HG03432 (cell line): Measurements from ENCODE around the gene IL13.
A peak's percentile ranks its signal among the peaks of the same experiment; 100 is the strongest.
"Not testable (repeated sequence)": the region's sequence is repeated elsewhere in the genome, so short reads cannot be mapped to it uniquely, and the experiment has no call there.

Experiments
- ATAC-seq: cut with Tn5 transposase; IDR thresholded peaks from one replicate; pipeline ENCODE4 v1.9.1; 2021; ENCODE audit warnings: mild to moderate bottlenecking, moderate library complexity; ENCODE audit not compliant: unreplicated experiment

Gene IL13

DNA sequence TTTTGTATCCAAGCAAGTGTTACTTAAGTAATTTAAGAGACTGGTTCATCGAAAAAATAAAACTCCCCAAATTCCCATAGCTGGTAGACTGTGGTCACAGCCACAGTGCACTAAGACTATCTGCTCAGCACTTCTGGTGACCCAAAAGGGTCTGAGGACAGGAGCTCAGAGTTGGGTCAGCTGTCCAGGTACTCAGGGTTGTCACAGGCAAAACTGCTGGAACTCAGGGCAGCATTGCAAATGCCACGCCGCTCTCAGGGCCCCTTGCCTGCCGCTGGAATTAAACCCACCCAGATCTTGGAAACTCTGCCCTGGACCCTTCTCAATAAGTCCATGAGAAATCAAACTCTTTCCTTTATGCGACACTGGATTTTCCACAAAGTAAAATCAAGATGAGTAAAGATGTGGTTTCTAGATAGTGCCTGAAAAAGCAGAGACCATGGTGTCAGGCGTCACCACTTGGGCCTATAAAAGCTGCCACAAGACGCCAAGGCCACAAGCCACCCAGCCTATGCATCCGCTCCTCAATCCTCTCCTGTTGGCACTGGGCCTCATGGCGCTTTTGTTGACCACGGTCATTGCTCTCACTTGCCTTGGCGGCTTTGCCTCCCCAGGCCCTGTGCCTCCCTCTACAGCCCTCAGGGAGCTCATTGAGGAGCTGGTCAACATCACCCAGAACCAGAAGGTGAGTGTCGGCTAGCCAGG is at the start of gene IL13:
Gene IL13 (plus strand): TSS at position 498 of the 705 bp plus-strand sequence. CDS start 14 bp downstream, at position 512.
- no peak for ATAC-seq

GRCh38 chr5:132611965-132612364 is 46.0 kb upstream of the IL13 start:
- ATAC-seq, result no peak

DNA sequence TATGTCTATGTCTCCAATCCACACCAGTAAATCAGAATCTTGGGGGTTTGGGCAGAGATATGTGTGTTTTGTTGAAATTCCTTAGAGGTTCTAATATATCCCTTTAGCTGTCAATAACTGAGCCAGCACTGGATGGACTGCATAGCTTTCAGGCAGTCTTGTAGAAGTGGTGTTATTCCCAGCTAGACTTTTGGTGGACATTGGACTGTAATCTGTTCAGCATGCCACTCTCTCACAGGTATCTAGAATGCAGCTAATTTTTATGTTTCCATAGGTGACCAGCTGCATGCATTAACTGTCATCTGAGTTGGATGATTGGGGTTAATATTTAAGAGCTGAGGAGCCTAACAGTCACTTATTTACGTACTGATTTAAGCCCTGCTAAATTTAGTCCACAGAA is 45.1 kb upstream of the IL13 start:
- ATAC-seq, result no peak

GRCh38 chr5:132621699-132622098 is 36.3 kb upstream of the IL13 start:
- no peak for ATAC-seq

- ATAC-seq, result no peak
Observed at GRCh38 chr5:132622608-132623007, 35.4 kb upstream of the IL13 start.

DNA sequence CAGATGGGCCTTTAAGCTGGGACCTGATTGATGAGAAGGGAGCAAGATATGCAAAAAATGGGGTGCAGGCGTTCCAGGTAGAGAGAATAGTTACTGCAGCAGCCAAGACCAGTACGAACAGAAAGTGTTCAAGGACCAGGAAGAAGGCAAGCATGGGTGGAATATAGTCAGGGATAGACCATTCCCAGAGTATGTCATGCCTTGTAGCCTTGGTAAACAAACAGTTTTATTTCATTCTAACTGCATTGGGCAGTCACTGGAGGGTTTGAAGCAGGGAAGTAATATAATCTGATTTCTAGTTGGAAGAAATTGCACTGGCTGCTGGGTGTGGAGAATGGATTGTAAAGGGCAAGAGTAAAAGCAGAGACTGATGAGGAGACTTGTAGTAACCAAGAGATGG is 30.5 kb upstream of the IL13 start:
- ATAC-seq, result no peak

DNA sequence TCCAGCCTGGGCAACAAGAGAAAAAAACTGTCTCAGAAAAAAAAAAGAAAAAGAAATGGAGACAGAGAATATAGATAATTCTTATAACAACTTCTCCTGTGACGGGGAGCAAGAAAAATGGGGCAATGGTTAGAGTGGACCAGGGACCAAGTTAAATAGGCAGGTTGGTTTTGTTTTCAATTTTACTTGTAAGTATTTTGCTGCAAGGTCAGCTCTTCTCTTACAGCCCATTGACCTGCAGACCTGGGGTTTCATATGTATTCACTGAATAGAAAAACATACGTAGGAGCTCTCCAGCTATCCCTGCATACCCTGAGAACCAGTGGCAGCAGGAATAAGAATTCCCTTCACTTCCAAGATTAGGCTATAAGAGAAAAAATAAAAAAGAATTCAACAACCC is 29.2 kb upstream of the IL13 start:
- ATAC-seq, result no peak

- peak; percentile 83 for ATAC-seq
Observed at GRCh38 chr5:132629230-132629944, 28.6 kb upstream of the IL13 start.

GRCh38 chr5:132633587-132633986 is 24.4 kb upstream of the IL13 start:
- ATAC-seq, result not testable (repeated sequence)

- peak; percentile 44 for ATAC-seq
Observed at GRCh38 chr5:132635873-132636272, 22.1 kb upstream of the IL13 start.

DNA sequence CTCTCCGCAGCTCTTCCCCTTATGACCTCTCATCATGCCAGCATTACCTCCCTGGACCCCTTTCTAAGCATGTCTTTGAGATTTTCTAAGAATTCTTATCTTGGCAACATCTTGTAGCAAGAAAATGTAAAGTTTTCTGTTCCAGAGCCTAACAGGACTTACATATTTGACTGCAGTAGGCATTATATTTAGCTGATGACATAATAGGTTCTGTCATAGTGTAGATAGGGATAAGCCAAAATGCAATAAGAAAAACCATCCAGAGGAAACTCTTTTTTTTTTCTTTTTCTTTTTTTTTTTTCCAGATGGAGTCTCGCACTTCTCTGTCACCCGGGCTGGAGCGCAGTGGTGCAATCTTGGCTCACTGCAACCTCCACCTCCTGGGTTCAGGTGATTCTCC is 20.7 kb upstream of the IL13 start:
- ATAC-seq, result no peak

DNA sequence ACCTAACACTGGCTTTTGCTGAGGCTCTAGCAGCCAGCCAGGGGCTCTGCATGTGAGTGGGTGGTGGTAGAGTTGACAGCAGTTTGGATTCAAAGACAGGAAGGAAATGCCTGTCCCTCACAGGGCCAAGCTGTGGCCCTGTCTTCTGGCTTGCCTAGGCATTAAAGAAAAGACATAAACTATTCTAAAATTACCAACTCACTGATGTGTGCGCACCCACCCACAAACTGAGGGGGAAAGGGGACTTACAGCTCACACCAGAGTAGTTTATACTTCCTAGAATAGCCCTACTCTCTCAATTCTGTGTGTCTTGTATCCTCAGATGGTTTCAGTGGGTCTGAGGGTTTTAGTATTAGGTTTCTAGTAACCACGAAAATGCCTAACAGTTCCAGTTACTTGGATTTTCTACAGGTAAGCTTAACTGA is 18.3 kb upstream of the IL13 start:
- ATAC-seq, result peak; percentile 83

DNA sequence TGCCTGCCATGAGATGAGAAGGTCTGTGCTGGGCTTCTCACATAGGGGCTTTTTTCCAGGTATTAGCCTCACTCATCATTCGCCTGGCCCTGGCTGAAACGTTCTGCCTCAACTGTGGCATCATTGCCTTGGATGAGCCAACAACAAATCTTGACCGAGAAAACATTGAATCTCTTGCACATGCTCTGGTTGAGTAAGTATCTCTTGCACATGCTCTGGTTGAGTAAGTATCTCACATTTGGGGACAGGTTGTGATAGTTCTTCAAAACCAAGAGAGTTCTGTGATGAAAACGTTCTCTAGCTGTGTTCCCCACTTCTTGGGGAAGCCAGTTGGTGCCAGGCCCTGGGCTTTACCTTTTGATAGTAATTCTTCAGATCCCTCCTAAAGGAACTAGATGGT is 17.4 kb upstream of the IL13 start:
- ATAC-seq, result no peak

DNA sequence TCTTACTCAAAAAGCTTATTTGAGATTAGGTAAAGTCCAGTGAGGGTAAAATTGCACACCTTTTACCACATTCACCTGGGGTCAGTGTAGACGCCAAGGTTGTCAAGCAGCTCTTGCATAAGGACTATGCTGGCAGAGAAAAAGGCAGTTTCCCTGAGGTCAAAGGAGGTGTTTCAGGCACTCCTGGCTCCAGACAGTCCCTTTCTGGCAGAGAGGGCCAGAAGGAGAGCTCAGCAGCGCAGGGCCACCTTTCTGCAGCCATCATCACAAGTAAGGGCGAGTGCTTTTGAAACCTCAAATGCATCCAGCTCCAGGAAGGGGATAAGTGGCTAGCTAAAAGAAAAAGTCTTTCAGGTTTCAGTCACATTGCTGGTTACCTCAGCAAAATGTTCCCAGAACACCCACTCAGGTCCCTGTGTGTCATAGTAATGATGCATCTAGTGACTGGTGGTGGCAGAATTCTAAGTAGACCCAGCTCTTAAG is 16.7 kb upstream of the IL13 start:
- peak; percentile 42 for ATAC-seq

GRCh38 chr5:132641841-132642240 is 16.1 kb upstream of the IL13 start:
- ATAC-seq, result no peak

- ATAC-seq, result no peak
Observed at GRCh38 chr5:132644177-132644576, 13.8 kb upstream of the IL13 start.

DNA sequence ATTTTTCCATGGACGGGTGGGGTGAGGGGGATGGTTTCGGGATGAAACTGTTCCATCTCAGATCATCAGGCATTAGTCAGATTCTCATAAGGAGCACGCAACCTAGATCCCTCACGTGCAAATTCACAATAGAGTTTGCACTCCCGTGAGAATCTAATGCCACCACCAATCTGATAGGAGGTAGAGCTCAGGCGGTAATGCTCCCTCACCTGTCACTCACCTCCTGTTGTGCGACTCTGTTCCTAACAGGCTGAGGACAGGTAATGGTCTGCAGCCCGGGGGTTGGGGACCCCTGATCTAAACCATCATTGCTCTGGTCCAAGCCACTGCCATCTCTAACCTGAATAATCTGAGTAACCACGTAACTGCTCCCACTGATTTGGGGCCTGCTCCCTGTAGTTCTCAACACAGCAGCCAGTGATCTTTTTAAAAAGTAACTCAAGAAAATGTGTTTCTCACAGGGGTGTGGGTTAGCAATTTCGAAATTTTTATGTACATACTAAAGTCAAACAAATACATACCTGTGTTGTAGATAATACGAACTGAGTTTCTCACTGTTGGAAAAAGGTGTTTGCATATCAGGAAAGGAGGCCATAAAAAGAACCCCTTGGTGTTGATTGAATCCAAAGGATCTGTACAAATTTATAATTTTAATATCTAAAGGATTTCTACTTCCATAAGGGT is 11.2 kb upstream of the IL13 start:
- ATAC-seq, result no peak

GRCh38 chr5:132647473-132647872 is 10.5 kb upstream of the IL13 start:
- no peak for ATAC-seq

DNA sequence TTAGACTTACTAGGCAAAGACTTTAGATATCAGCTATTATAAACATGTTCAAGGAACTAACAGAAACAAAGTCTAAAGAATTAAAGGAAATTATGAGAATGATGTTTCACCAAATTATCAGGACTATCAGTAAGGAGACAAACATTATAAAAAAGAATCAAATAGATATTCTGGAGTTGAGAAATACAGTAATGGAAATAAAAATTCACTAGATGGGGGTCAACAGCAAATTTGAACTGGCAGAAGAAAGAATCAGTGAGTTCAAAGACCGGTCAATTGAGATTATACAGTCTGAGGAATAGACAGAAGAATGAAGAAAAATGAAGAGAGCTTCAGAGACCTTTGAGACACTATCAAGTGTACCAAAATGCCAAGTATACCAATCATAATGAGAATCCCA is 9.6 kb upstream of the IL13 start:
- no peak for ATAC-seq

DNA sequence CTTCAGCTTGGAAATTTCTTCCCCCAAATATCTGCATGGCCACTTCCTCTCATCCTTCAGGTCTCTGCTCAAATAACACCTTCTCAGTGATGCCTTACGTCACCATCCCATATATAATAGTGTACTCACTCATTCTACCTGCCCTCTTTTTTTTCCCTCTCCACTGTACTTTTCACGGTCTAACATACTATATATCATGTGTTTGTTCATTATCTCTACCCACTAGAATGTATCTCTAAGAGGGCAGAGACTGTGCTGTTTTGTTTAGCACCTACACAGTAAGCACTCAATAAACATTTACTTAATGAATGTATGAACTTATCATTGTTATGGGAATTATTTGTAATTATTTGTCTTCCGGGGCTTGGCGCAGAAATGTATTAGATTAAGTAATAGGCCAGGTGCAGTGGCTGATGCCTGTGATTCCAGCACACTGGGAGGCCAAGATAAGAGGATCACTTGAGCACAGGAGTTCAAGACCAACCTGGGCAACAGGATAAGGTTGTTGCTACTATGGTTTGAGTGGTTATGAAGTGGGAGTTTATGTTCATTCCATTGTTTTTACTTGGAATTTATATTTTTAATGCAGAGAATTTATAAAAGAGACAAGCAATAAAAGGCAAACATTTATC is 6.0 kb upstream of the IL13 start:
- ATAC-seq, result no peak

DNA sequence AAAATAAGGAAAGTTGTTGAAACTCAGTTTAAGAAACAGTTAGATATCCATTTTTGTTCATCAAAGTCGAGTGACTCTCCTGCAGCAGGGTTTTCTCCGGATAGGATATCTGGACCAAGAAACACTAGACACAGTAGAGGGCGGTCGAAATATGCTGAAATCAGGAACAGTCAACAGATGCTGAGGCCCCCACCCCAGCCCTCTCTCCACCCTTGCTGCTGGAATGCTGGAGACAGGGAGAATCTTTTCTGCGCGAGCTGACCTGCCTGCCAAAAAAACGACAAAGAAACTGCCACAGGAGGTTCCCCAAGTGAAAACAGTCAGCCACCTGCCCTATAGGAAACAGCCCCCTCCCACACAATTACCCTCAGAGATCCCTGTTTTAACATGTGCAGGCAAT is 4.3 kb upstream of the IL13 start:
- no peak for ATAC-seq
